Caco-2 (cell line): ENCODE results near the gene VLDLR. TPM values are rescaled to one million over a fixed set of nuclear protein-coding genes. Genes with fewer than 3 reads are reported as not detected.

Source experiments
- BruUV-seq: library from RNA; stranded (reverse); fragments of 400-500 nt; replicated peaks from 2 replicates; lab custom pipeline; 2021; lab: Mats Ljungman, UMichigan
- CTCF ChIA-PET: fragments of 300-600 bp; sonication (Branson Sonifier 250); formaldehyde crosslinking; loops from one replicate; lab custom pipeline; 2022; ENCODE audit warnings: antibody characterized with exemption; lab: Charles Lee
- POLR2A ChIA-PET: fragments of 300-600 bp; sonication (Branson Sonifier 250); formaldehyde crosslinking; loops from one replicate; lab custom pipeline; 2022; ENCODE audit warnings: antibody characterized with exemption; lab: Charles Lee
- DNase-seq, 2 experiments: peaks; one replicate each; pipeline versions ENCODE4 v3.0.0 to v3.0.0-alpha.2; 2020 to 2022
- H3K27me3 ChIP-seq: replicated peaks from 2 replicates; pipeline ENCODE4 v1.6.0; 2011; ENCODE audit warnings: low read length; ENCODE audit not compliant: control insufficient read depth, insufficient read depth
- H3K36me3 ChIP-seq: 2 replicates; pipeline ENCODE4 v1.5.1; 2011; ENCODE audit warnings: low read length; ENCODE audit not compliant: control insufficient read depth, insufficient read depth
- H3K4me1 ChIP-seq: fragments of 250-450 bp; sonication (Bioruptor Pico); 2 replicates; pipeline ENCODE4 v1.5.1; 2020; ENCODE audit warnings: mild to moderate bottlenecking
- H3K4me3 ChIP-seq: 2 replicates; pipeline ENCODE4 v1.5.1; 2011; ENCODE audit warnings: low read depth, mild to moderate bottlenecking, control low read depth, low read length
- H3K9me3 ChIP-seq: fragments of 250-450 bp; sonication (Bioruptor Pico); 2 replicates; pipeline ENCODE4 v1.5.1; 2020; ENCODE audit warnings: mild to moderate bottlenecking, moderate library complexity
- H3K27ac Mint-ChIP-seq: one replicate; pipeline ENCODE4 v1.8.0; 2022; ENCODE audit warnings: mixed read lengths; ENCODE audit not compliant: unreplicated experiment
- H3K27me3 Mint-ChIP-seq: one replicate; pipeline ENCODE4 v1.8.0; 2022; ENCODE audit warnings: mixed read lengths; ENCODE audit not compliant: insufficient read depth, unreplicated experiment
- H3K36me3 Mint-ChIP-seq: one replicate; pipeline ENCODE4 v1.8.0; 2022; ENCODE audit warnings: mild to moderate bottlenecking, mixed read lengths; ENCODE audit not compliant: insufficient read depth, unreplicated experiment
- H3K4me1 Mint-ChIP-seq: one replicate; pipeline ENCODE4 v1.8.0; 2022; ENCODE audit warnings: low read depth, mixed read lengths; ENCODE audit not compliant: unreplicated experiment
- H3K4me3 Mint-ChIP-seq: one replicate; pipeline ENCODE4 v1.8.0; 2022; ENCODE audit warnings: mild to moderate bottlenecking, moderate library complexity, mixed read lengths; ENCODE audit not compliant: unreplicated experiment
- H3K9me3 Mint-ChIP-seq: one replicate; pipeline ENCODE4 v1.8.0; 2022; ENCODE audit warnings: mixed read lengths; ENCODE audit not compliant: unreplicated experiment
- intact Hi-C: fragments of 100-400 bp; cut with micrococcal nuclease; formaldehyde crosslinking; loops from one replicate; pipeline ENCODE4 v1.10.0; 2022; ENCODE audit not compliant: unreplicated experiment
- total RNA-seq: library from RNA; stranded (reverse); gene quantifications from 2 replicates; pipeline ENCODE4 v1.2.3, GENCODE V29; 2022
- TF ChIP-seq, protein P1 (sequence below), 2 experiments: fragments of 200-600 bp in 1 of 2; IDR thresholded peaks; 1 replicate in 1 of 2; 2 replicates in 1 of 2; pipeline versions ENCODE4 v1.5.1 to v1.8.0; 2011 to 2022; ENCODE audit warnings: antibody characterized with exemption in 1 of 2, control low read depth in 1 of 2, inconsistent platforms in 1 of 2, low read depth in 1 of 2, low read length in 1 of 2, mild to moderate bottlenecking in 1 of 2, moderate library complexity in 1 of 2; ENCODE audit not compliant: insufficient read depth in 1 of 2, severe bottlenecking in 1 of 2, unreplicated experiment in 1 of 2

VLDLR gene
- total RNA-seq, 1 experiment from 2014 or later, result 42.3 TPM

DNA sequence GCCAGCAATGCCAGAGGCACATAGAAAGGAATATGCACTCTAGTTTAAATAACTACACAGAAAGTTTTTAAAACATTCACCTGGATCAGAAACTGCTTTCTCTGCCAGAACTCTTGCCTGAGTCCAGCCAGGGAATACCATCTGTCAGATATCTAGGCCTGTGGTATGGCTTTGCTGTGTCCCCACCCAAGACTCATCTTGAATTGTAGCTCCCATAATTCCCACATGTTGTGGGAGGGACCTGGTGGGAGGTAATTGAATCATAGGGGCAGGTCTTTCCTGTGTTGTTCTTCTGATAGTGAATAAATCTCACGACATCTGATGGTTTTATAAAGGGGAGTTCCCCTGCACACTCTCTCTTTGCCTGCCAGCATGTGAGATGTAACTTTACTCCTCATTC lies 54.2 kb downstream of the VLDLR start:
- Histone ChIP-seq H3K27me3 (no peaks in the 10 kb centered on the region), H3K9me3 (no peaks in the 10 kb centered on the region), H3K4me3 (no peak overlapping the region), H3K36me3 (no peaks in the 10 kb centered on the region), H3K4me1 (no peaks in the 10 kb centered on the region)
- ChIA-PET POLR2A (no interaction called here), CTCF (no interaction called here)
- Mint-ChIP-seq H3K4me1 (no peaks in the 10 kb centered on the region), H3K27me3 (no peaks in the 10 kb centered on the region), H3K27ac (no peak overlapping the region), H3K36me3 (no peaks in the 10 kb centered on the region), H3K4me3 (no peak overlapping the region), H3K9me3 (no peaks in the 10 kb centered on the region)
- TF ChIP-seq, protein P1, sequence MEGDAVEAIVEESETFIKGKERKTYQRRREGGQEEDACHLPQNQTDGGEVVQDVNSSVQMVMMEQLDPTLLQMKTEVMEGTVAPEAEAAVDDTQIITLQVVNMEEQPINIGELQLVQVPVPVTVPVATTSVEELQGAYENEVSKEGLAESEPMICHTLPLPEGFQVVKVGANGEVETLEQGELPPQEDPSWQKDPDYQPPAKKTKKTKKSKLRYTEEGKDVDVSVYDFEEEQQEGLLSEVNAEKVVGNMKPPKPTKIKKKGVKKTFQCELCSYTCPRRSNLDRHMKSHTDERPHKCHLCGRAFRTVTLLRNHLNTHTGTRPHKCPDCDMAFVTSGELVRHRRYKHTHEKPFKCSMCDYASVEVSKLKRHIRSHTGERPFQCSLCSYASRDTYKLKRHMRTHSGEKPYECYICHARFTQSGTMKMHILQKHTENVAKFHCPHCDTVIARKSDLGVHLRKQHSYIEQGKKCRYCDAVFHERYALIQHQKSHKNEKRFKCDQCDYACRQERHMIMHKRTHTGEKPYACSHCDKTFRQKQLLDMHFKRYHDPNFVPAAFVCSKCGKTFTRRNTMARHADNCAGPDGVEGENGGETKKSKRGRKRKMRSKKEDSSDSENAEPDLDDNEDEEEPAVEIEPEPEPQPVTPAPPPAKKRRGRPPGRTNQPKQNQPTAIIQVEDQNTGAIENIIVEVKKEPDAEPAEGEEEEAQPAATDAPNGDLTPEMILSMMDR (IDR thresholded peaks at IDR 0.05; ENCODE audit: insufficient read depth in 1 of 2, low read depth in 1 of 2, low read length in 1 of 2, severe bottlenecking in 1 of 2, unreplicated experiment in 1 of 2), result no peak
- no peak for DNase-seq
- intact Hi-C loops, result loop anchor here (5.0 kb wide), 1 partner anchor 46 kb away; no protein-coding TSS in a partner anchor
- BruUV-seq, result no TSS peak

DNA sequence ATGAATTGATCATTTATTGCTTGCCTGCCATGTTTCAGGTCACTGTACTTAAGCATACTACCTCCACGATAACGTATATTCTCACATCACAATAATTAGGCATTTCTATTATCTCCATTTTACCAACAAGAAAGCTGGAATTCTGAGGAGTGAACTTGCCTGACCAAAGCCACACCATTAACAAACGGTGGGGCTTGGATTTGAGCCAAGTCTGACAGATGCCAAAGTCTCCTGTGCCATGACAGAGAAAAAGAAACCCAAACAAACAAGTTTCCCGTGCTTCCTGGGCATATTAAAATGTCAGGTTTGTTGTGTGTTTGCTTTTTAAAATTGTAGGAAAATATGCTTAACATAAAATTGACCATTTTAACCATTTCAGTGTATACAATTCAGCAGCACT lies 54.9 kb downstream of the VLDLR start:
- H3K27ac Mint-ChIP-seq, result no peak overlapping the region
- no TSS peak for BruUV-seq

DNA sequence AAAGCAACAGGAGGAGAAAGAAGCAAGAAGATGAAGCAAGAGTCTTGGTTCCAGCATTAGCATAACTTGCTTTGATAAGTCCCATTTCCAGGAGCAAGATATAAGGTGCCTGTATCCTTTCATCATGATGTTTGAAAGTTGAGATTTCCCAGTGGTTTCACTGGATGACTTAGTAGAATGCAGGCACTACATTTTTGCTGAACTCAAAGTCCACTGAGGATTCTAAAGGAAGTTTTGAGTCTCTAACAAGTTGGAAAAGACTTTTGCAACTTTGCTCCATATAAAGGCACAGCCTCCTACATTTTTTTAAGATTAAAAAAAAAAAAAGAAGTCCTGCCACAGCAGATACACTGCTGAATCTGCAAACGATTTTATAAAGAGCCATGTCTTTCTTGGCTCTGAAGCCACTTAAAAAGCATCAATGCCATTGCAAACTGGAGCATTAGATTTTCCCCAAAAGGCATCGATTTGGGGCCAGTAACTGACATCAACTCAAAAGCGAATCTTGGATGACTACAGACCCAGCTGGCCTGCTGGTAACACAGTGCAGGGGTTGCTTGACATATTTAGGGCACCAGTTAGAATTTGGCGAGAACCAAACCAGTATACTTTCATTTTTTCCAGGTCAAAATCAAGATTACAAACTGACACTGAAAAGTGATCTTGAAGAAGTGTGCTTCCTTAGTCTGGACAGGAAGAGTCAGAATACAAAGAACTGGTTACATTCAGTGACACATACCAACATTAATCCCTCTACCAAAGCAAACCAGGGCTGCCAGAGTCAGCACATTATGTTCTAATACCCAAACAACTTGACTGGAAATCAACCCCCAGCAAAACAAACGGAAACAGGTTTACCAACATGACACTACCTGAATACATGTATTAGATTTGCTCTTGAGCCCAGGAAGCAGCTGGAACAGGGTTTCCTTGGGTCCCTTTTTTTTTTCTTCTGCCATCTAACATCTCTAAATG lies 56.6 kb downstream of the VLDLR start:
- no TSS peak for BruUV-seq
- no peaks in the 10 kb centered on the region for H3K9me3 ChIP-seq
- peak in 1 of 2 experiments; percentile 3 for DNase-seq
- POLR2A ChIA-PET, result no interaction called here
- Mint-ChIP-seq H3K4me3 (no peak overlapping the region), H3K36me3 (no peaks in the 10 kb centered on the region), H3K4me1 (no peaks in the 10 kb centered on the region), H3K27ac (no peak overlapping the region), H3K27me3 (no peaks in the 10 kb centered on the region), H3K9me3 (no peaks in the 10 kb centered on the region)
- H3K4me1 ChIP-seq, result no peaks in the 10 kb centered on the region
- TF ChIP-seq, protein P1 (IDR thresholded peaks at IDR 0.05; ENCODE audit: insufficient read depth in 1 of 2, low read depth in 1 of 2, low read length in 1 of 2, severe bottlenecking in 1 of 2, unreplicated experiment in 1 of 2), result no peak
- no peaks in the 10 kb centered on the region for H3K27me3 ChIP-seq
- CTCF ChIA-PET, result no interaction called here
- H3K4me3 ChIP-seq, result no peak overlapping the region
- H3K36me3 ChIP-seq, result no peaks in the 10 kb centered on the region
- intact Hi-C loops, result loop anchor here (5.0 kb wide), 1 partner anchor 44 kb away; no protein-coding TSS in a partner anchor

More for the DNA sequence above, 54.9 kb downstream of the VLDLR start:
- Mint-ChIP-seq H3K4me1 (no peaks in the 10 kb centered on the region), H3K36me3 (no peaks in the 10 kb centered on the region), H3K4me3 (no peak overlapping the region), H3K27me3 (no peaks in the 10 kb centered on the region), H3K9me3 (no peaks in the 10 kb centered on the region)
- no peaks in the 10 kb centered on the region for H3K27me3 ChIP-seq
- POLR2A ChIA-PET, result no interaction called here
- H3K4me1 ChIP-seq, result no peaks in the 10 kb centered on the region
- H3K9me3 ChIP-seq, result no peaks in the 10 kb centered on the region
- no peak overlapping the region for H3K4me3 ChIP-seq
- CTCF ChIA-PET, result no interaction called here
- H3K36me3 ChIP-seq, result no peaks in the 10 kb centered on the region
- TF ChIP-seq, protein P1 (IDR thresholded peaks at IDR 0.05; ENCODE audit: insufficient read depth in 1 of 2, low read depth in 1 of 2, low read length in 1 of 2, severe bottlenecking in 1 of 2, unreplicated experiment in 1 of 2), result no peak
- DNase-seq, result no peak
- intact Hi-C loops, result loop anchor here (5.0 kb wide), 1 partner anchor 46 kb away; no protein-coding TSS in a partner anchor
